ENCODE data around the gene SERPINA5.

Gene SERPINA5

GRCh38 chr14:94558842-94559241 lies 22.4 kb upstream of the SERPINA5 start:
- H2AFZ ChIP-seq (ENCODE audit: low read depth, low read length) = no peak overlapping the region
- WGBS = 44% methylated on average over 2 of the region's 2 CpGs
- no peak overlapping the region for H3K14ac ChIP-seq (ENCODE audit: low read length in 2 of 2)

GRCh38 chr14:94559638-94560290 lies 21.5 kb upstream of the SERPINA5 start:
- 86% methylated on average over 9 of the region's 9 CpGs for WGBS
- Histone ChIP-seq H2BK12ac (ENCODE audit: low read length in 2 of 2) (no peak overlapping the region), H4K8ac (ENCODE audit: low read length) (no peak overlapping the region), H4K91ac (ENCODE audit: low read length) (no peak overlapping the region), H3K36me3 (ENCODE audit: control insufficient read depth in 1 of 2, insufficient read depth in 2 of 2, low read depth in 1 of 2, low read length in 2 of 2) (no peaks in the 10 kb centered on the region), H3K27ac (ENCODE audit: low read length, poor library complexity, severe bottlenecking) (no peak overlapping the region), H3K4me2 (ENCODE audit: low read length, poor library complexity, severe bottlenecking) (no peak overlapping the region), H2BK15ac (ENCODE audit: low read depth, poor library complexity, severe bottlenecking) (no peak overlapping the region), H2AFZ (ENCODE audit: low read depth, low read length) (no peak overlapping the region), H3K9me3 (ENCODE audit: control insufficient read depth, low read length) (peaks cover 7% of the 10 kb centered on the region), H2BK120ac (ENCODE audit: low read depth, low read length) (no peak overlapping the region), H2BK5ac (ENCODE audit: low read depth, low read length, poor library complexity, severe bottlenecking) (no peak overlapping the region), H3K14ac (ENCODE audit: low read length in 2 of 2) (no peak overlapping the region), H2AK5ac (ENCODE audit: low read length, severe bottlenecking) (no peak overlapping the region), H3K23ac (ENCODE audit: low read length in 2 of 2) (no peak overlapping the region), H3K27me3 (ENCODE audit: control insufficient read depth in 1 of 2, insufficient read depth in 1 of 2, low read length in 2 of 2) (peaks cover 0 to 20% of the 10 kb centered on the region in 2 experiments), H3K79me1 (replicated peaks; ENCODE audit: low read length, poor library complexity, severe bottlenecking) (no peaks in the 10 kb centered on the region), H3K4me1 (ENCODE audit: control insufficient read depth, insufficient read depth, low read depth, low read length) (no peaks in the 10 kb centered on the region), H3K4ac (ENCODE audit: low read depth in 1 of 2, low read length in 2 of 2) (no peak overlapping the region), H3K9ac (ENCODE audit: low read length) (no peak overlapping the region), H3K18ac (ENCODE audit: low read depth in 1 of 2, low read length in 2 of 2) (no peak overlapping the region), H3K4me3 (ENCODE audit: insufficient read depth in 1 of 2, low read depth in 1 of 2, low read length in 2 of 2) (no peak overlapping the region)
- no peak for DNase-seq

More at GRCh38 chr14:94558842-94559241, 22.4 kb upstream of the SERPINA5 start:
- Histone ChIP-seq H2BK120ac (ENCODE audit: low read depth, low read length) (no peak overlapping the region), H2BK15ac (ENCODE audit: low read depth, poor library complexity, severe bottlenecking) (no peak overlapping the region), H3K79me1 (replicated peaks; ENCODE audit: low read length, poor library complexity, severe bottlenecking) (no peaks in the 10 kb centered on the region), H3K9me3 (ENCODE audit: control insufficient read depth, low read length) (peaks cover 12% of the 10 kb centered on the region), H3K23ac (ENCODE audit: low read length in 2 of 2) (no peak overlapping the region), H2BK5ac (ENCODE audit: low read depth, low read length, poor library complexity, severe bottlenecking) (no peak overlapping the region), H2AK5ac (ENCODE audit: low read length, severe bottlenecking) (no peak overlapping the region), H3K36me3 (ENCODE audit: control insufficient read depth in 1 of 2, insufficient read depth in 2 of 2, low read depth in 1 of 2, low read length in 2 of 2) (no peaks in the 10 kb centered on the region), H3K9ac (ENCODE audit: low read length) (no peak overlapping the region), H3K4me3 (ENCODE audit: insufficient read depth in 1 of 2, low read depth in 1 of 2, low read length in 2 of 2) (no peak overlapping the region), H3K27ac (ENCODE audit: low read length, poor library complexity, severe bottlenecking) (no peak overlapping the region), H3K4ac (ENCODE audit: low read depth in 1 of 2, low read length in 2 of 2) (no peak overlapping the region), H3K18ac (ENCODE audit: low read depth in 1 of 2, low read length in 2 of 2) (no peak overlapping the region), H4K8ac (ENCODE audit: low read length) (no peak overlapping the region), H4K91ac (ENCODE audit: low read length) (no peak overlapping the region), H2BK12ac (ENCODE audit: low read length in 2 of 2) (no peak overlapping the region), H3K4me2 (ENCODE audit: low read length, poor library complexity, severe bottlenecking) (no peak overlapping the region), H3K27me3 (ENCODE audit: control insufficient read depth in 1 of 2, insufficient read depth in 1 of 2, low read length in 2 of 2) (peaks cover 0 to 20% of the 10 kb centered on the region in 2 experiments), H3K4me1 (ENCODE audit: control insufficient read depth, insufficient read depth, low read depth, low read length) (no peaks in the 10 kb centered on the region)
- no peak for DNase-seq

- no peaks in the 10 kb centered on the region for H3K4me1 ChIP-seq (ENCODE audit: control insufficient read depth, insufficient read depth, low read depth, low read length)
- no peak overlapping the region for H3K23ac ChIP-seq (ENCODE audit: low read length in 2 of 2)
- no peak overlapping the region for H3K4me2 ChIP-seq (ENCODE audit: low read length, poor library complexity, severe bottlenecking)
- peaks cover 0 to 20% of the 10 kb centered on the region in 2 experiments for H3K27me3 ChIP-seq (ENCODE audit: control insufficient read depth in 1 of 2, insufficient read depth in 1 of 2, low read length in 2 of 2)
- H2BK120ac ChIP-seq (ENCODE audit: low read depth, low read length) = no peak overlapping the region
- H3K9me3 ChIP-seq (ENCODE audit: control insufficient read depth, low read length) = peaks cover 7% of the 10 kb centered on the region
- no peak overlapping the region for H3K4me3 ChIP-seq (ENCODE audit: insufficient read depth in 1 of 2, low read depth in 1 of 2, low read length in 2 of 2)
- no peak overlapping the region for H3K18ac ChIP-seq (ENCODE audit: low read depth in 1 of 2, low read length in 2 of 2)
- no peaks in the 10 kb centered on the region for H3K36me3 ChIP-seq (ENCODE audit: control insufficient read depth in 1 of 2, insufficient read depth in 2 of 2, low read depth in 1 of 2, low read length in 2 of 2)
- no peak overlapping the region for H2BK12ac ChIP-seq (ENCODE audit: low read length in 2 of 2)
- H3K79me1 ChIP-seq (replicated peaks; ENCODE audit: low read length, poor library complexity, severe bottlenecking) = no peaks in the 10 kb centered on the region
- no peak overlapping the region for H2AFZ ChIP-seq (ENCODE audit: low read depth, low read length)
- H2BK5ac ChIP-seq (ENCODE audit: low read depth, low read length, poor library complexity, severe bottlenecking) = no peak overlapping the region
- WGBS = 59% methylated on average over 3 of the region's 3 CpGs
- H2AK5ac ChIP-seq (ENCODE audit: low read length, severe bottlenecking) = no peak overlapping the region
- no peak overlapping the region for H3K4ac ChIP-seq (ENCODE audit: low read depth in 1 of 2, low read length in 2 of 2)
- no peak overlapping the region for H4K91ac ChIP-seq (ENCODE audit: low read length)
- no peak for DNase-seq
- no peak overlapping the region for H3K27ac ChIP-seq (ENCODE audit: low read length, poor library complexity, severe bottlenecking)
- H4K8ac ChIP-seq (ENCODE audit: low read length) = no peak overlapping the region
- H3K9ac ChIP-seq (ENCODE audit: low read length) = no peak overlapping the region
- H2BK15ac ChIP-seq (ENCODE audit: low read depth, poor library complexity, severe bottlenecking) = no peak overlapping the region
- no peak overlapping the region for H3K14ac ChIP-seq (ENCODE audit: low read length in 2 of 2)
Measured at GRCh38 chr14:94560291-94560665, 20.9 kb upstream of the SERPINA5 start.

GRCh38 chr14:94560751-94561655 lies 20.2 kb upstream of the SERPINA5 start, which contains the start of gene SERPINA4:
Gene SERPINA4 (plus strand): TSS chr14:94561442. CDS start chr14:94563483, 2,041 bp downstream.
- Histone ChIP-seq H4K91ac (ENCODE audit: low read length) (no peak within 1 kb of the TSS), H3K9ac (ENCODE audit: low read length) (no peak within 1 kb of the TSS), H3K36me3 (ENCODE audit: control insufficient read depth in 1 of 2, insufficient read depth in 2 of 2, low read depth in 1 of 2, low read length in 2 of 2) (no peaks in the 10 kb centered on the region), H3K79me1 (replicated peaks; ENCODE audit: low read length, poor library complexity, severe bottlenecking) (no peaks in the 10 kb centered on the region), H2BK5ac (ENCODE audit: low read depth, low read length, poor library complexity, severe bottlenecking) (no peak within 1 kb of the TSS), H3K18ac (ENCODE audit: low read depth in 1 of 2, low read length in 2 of 2) (no peak within 1 kb of the TSS), H3K27ac (ENCODE audit: low read length, poor library complexity, severe bottlenecking) (no peak within 1 kb of the TSS), H3K4ac (ENCODE audit: low read depth in 1 of 2, low read length in 2 of 2) (no peak within 1 kb of the TSS), H3K4me2 (ENCODE audit: low read length, poor library complexity, severe bottlenecking) (no peak within 1 kb of the TSS), H3K4me3 (ENCODE audit: insufficient read depth in 1 of 2, low read depth in 1 of 2, low read length in 2 of 2) (no peak within 1 kb of the TSS), H2BK15ac (ENCODE audit: low read depth, poor library complexity, severe bottlenecking) (no peak within 1 kb of the TSS), H3K4me1 (ENCODE audit: control insufficient read depth, insufficient read depth, low read depth, low read length) (no peaks in the 10 kb centered on the region), H4K8ac (ENCODE audit: low read length) (no peak within 1 kb of the TSS), H2AFZ (ENCODE audit: low read depth, low read length) (no peak within 1 kb of the TSS), H3K23ac (ENCODE audit: low read length in 2 of 2) (no peak within 1 kb of the TSS), H3K27me3 (ENCODE audit: control insufficient read depth in 1 of 2, insufficient read depth in 1 of 2, low read length in 2 of 2) (peaks cover 0 to 20% of the 10 kb centered on the region in 2 experiments), H2BK12ac (ENCODE audit: low read length in 2 of 2) (no peak within 1 kb of the TSS), H3K9me3 (ENCODE audit: control insufficient read depth, low read length) (peaks cover 7% of the 10 kb centered on the region), H2AK5ac (ENCODE audit: low read length, severe bottlenecking) (no peak within 1 kb of the TSS), H2BK120ac (ENCODE audit: low read depth, low read length) (no peak within 1 kb of the TSS), H3K14ac (ENCODE audit: low read length in 2 of 2) (no peak within 1 kb of the TSS)
- DNase-seq = no peak
- 83% methylated on average over 11 of the region's 11 CpGs for WGBS
